GM12878 (cell line): ENCODE measurements around the gene SF3B4. TPM values are rescaled to one million over a fixed set of nuclear protein-coding genes. Genes with fewer than 3 reads are reported as not detected.
A peak's percentile ranks its signal among the peaks of the same experiment; 100 is the strongest.

ENCODE experiments used
- ATAC-seq: fragments of 200-7000 bp; cut with Tn5 transposase; 3 replicates; pipeline ENCODE4 v1.9.1; 2020; ENCODE audit warnings: mild to moderate bottlenecking, moderate library complexity
- BruUV-seq: library from RNA; stranded (reverse); fragments of 400-500 nt; replicated peaks from 2 replicates; lab custom pipeline; 2021; lab: Mats Ljungman, UMichigan
- CTCF ChIA-PET: fragments of 300-600 bp; sonication (Branson Sonifier 250); formaldehyde crosslinking; extraction: SDS; loops from one replicate; lab custom pipeline; 2021; ENCODE audit warnings: inconsistent platforms; lab: Yijun Ruan, JAX
- POLR2A ChIA-PET: fragments of 350-600 bp; formaldehyde crosslinking; extraction: SDS; loops from one replicate; lab custom pipeline; 2021; ENCODE audit warnings: inconsistent platforms; lab: Charles Lee
- RAD21 ChIA-PET: fragments of 300-600 bp; sonication (Branson Sonifier 250); formaldehyde crosslinking; loops from one replicate; lab custom pipeline; 2023; ENCODE audit warnings: antibody characterized with exemption; ENCODE audit not compliant: unreplicated experiment; lab: Charles Lee
- SMC1A ChIA-PET: fragments of 300-600 bp; sonication (Branson Sonifier 250); formaldehyde crosslinking; loops from one replicate; lab custom pipeline; 2023; ENCODE audit not compliant: unreplicated experiment, uncharacterized antibody; lab: Charles Lee
- DNase-seq: peaks from one replicate; pipeline ENCODE4 v3.0.0-alpha.2; 2011; ENCODE audit warnings: low read depth, low spot score
- FAIRE-seq: peaks from 3 replicates; lab custom pipeline; 2011; peaks lifted over from hg19 to GRCh38; lab: Jason Lieb, UNC
- H2AFZ ChIP-seq: 2 replicates; pipeline ENCODE4 v1.6.0; 2011; ENCODE audit warnings: low read depth, low read length, control low read depth; ENCODE audit not compliant: control insufficient read depth
- H3K27ac ChIP-seq: 2 replicates; pipeline ENCODE4 v1.5.1; 2011; ENCODE audit warnings: control low read depth; ENCODE audit not compliant: control insufficient read depth, insufficient read depth
- H3K27me3 ChIP-seq, 2 experiments: replicated peaks in 1 of 2; 2 replicates each; pipeline versions ENCODE4 v1.6.0 to v1.6.1; 2011; ENCODE audit warnings: low read length in 1 of 2; ENCODE audit not compliant: control insufficient read depth in 2 of 2, insufficient read depth in 2 of 2
- H3K36me3 ChIP-seq, 2 experiments: 2 replicates each; pipeline ENCODE4 v1.5.1; 2011; ENCODE audit warnings: low read length in 1 of 2; ENCODE audit not compliant: control insufficient read depth in 2 of 2, insufficient read depth in 2 of 2
- H3K4me1 ChIP-seq: 2 replicates; pipeline ENCODE4 v1.6.1; 2011; ENCODE audit warnings: mild to moderate bottlenecking, low read length, moderate library complexity, mixed read lengths; ENCODE audit not compliant: control insufficient read depth, insufficient read depth
- H3K4me2 ChIP-seq: 2 replicates; pipeline ENCODE4 v1.6.0; 2011; ENCODE audit warnings: control low read depth; ENCODE audit not compliant: control insufficient read depth, insufficient read depth
- H3K4me3 ChIP-seq: fragments of 200-600 bp; sonication (generic); 2 replicates; pipeline ENCODE4 v1.5.1; 2016
- H3K79me2 ChIP-seq: 2 replicates; pipeline ENCODE4 v1.6.0; 2011; ENCODE audit warnings: low read length; ENCODE audit not compliant: control insufficient read depth, insufficient read depth
- H3K9ac ChIP-seq: 2 replicates; pipeline ENCODE4 v1.8.0; 2011; ENCODE audit warnings: low read length, control low read depth, mixed read lengths; ENCODE audit not compliant: control insufficient read depth, insufficient read depth
- H3K9me3 ChIP-seq: replicated peaks from 3 replicates; pipeline ENCODE4 v1.5.1; 2011; ENCODE audit warnings: mild to moderate bottlenecking, low read length; ENCODE audit not compliant: control insufficient read depth, insufficient read depth
- H4K20me1 ChIP-seq: 2 replicates; pipeline ENCODE4 v1.6.0; 2011; ENCODE audit not compliant: control insufficient read depth, insufficient read depth
- ASH2L ChIP-seq: fragments of 300-600, 200-600 bp; sonication (generic); IDR thresholded peaks from 2 replicates; pipeline ENCODE4 v1.6.1; 2017; ENCODE audit warnings: low read depth, mild to moderate bottlenecking, borderline replicate concordance
- FOXM1 ChIP-seq: IDR thresholded peaks from 2 replicates; pipeline ENCODE4 v1.6.1; 2012; ENCODE audit warnings: low read depth, mild to moderate bottlenecking, inconsistent platforms, low read length, moderate library complexity
- JUND ChIP-seq: IDR thresholded peaks from 2 replicates; pipeline ENCODE4 v1.6.1; 2012; ENCODE audit warnings: low read depth, mild to moderate bottlenecking, low read length, improper control_type of control experiment, moderate library complexity
- KAT2A ChIP-seq: conservative IDR thresholded peaks from 2 replicates; pipeline ENCODE4 v1.6.1; 2011; ENCODE audit warnings: low read depth, low read length; ENCODE audit not compliant: control insufficient read depth
- MXI1 ChIP-seq: fragments of 150-350 bp; IDR thresholded peaks from 2 replicates; pipeline ENCODE4 v1.6.1; 2011; ENCODE audit warnings: low read depth, mild to moderate bottlenecking, inconsistent platforms, low read length, improper control_type of control experiment
- POLR2AphosphoS5 ChIP-seq: IDR thresholded peaks from 2 replicates; pipeline ENCODE4 v1.6.1; 2011; ENCODE audit warnings: mild to moderate bottlenecking, low read length, inconsistent platforms
- RBBP5 ChIP-seq: fragments of 200-600 bp; sonication (generic); conservative IDR thresholded peaks from 2 replicates; pipeline ENCODE4 v1.6.1; 2016
- SIX5 ChIP-seq: IDR thresholded peaks from 2 replicates; pipeline ENCODE4 v1.6.1; 2011; ENCODE audit warnings: mild to moderate bottlenecking, low read depth, low read length, moderate library complexity; ENCODE audit not compliant: severe bottlenecking
- SP1 ChIP-seq: IDR thresholded peaks from one replicate; pipeline ENCODE4 v1.6.1; 2011; ENCODE audit warnings: low read depth, low read length
- STAT3 ChIP-seq: IDR thresholded peaks from 2 replicates; pipeline ENCODE4 v1.6.1; 2011; ENCODE audit warnings: low read depth, low read length, improper control_type of control experiment
- WGBS: methylation state at CpG from one replicate; pipeline ENCODE4 v1.1.6; 2016; ENCODE audit warnings: low lambda C conversion rate; ENCODE audit not compliant: insufficient replicate concordance, insufficient coverage; ENCODE audit errors: missing lambda C conversion rate; 5-methylcytosine and 5-hydroxymethylcytosine counted together
- in situ Hi-C: fragments of 300-500 bp; cut with MboI; formaldehyde crosslinking; loops from 9 replicates; pipeline ENCODE4 v1.14.3; 2018; ENCODE audit warnings: mixed read lengths
- intact Hi-C: fragments of 100-400 bp; cut with micrococcal nuclease; formaldehyde crosslinking; loops from one replicate; pipeline ENCODE4 v1.14.2; 2022; ENCODE audit not compliant: unreplicated experiment
- polyA plus RNA-seq, 11 experiments: library from polyadenylated mRNA; depleted of rRNA in 4 of 11; unstranded in 6 of 11; stranded (reverse) in 5 of 11; fragments of >200 nt; fragmentation: Nextera tagmentation in 4 of 11; fragmentation: Illumina TruSeq in 1 of 11; extraction: Ambion mirVana in 4 of 11; extraction: Trizol in 1 of 11; gene quantifications; 1 replicate in 1 of 11; 2 replicates in 10 of 11; pipeline versions ENCODE4 v1.2.1 to v1.2.3, GENCODE V29; 2011 to 2016; ENCODE audit warnings: inconsistent platforms in 2 of 11, missing spikeins in 2 of 11, low read depth in 1 of 11
- total RNA-seq, 4 experiments: library from RNA; depleted of rRNA in 3 of 4; stranded (reverse); fragments of >200 nt in 3 of 4; fragmentation: Illumina TruSeq in 1 of 4; extraction: Trizol in 1 of 4; gene quantifications; 2 replicates each; pipeline versions ENCODE4 v1.2.1 to v1.2.3, GENCODE V29; 2013 to 2021
- TF ChIP-seq, protein P1 (sequence below): fragments of 150-350 bp; IDR thresholded peaks from 2 replicates; pipeline ENCODE4 v1.6.1; 2014; ENCODE audit warnings: mild to moderate bottlenecking, low read depth, low read length

Gene SF3B4
- total and polyA plus RNA-seq, 10 of the 15 experiments (the other 5 are each of a cell fraction or from before 2014, with no cell fraction given), result 1.9 to 146 (median 27.5) TPM

DNA sequence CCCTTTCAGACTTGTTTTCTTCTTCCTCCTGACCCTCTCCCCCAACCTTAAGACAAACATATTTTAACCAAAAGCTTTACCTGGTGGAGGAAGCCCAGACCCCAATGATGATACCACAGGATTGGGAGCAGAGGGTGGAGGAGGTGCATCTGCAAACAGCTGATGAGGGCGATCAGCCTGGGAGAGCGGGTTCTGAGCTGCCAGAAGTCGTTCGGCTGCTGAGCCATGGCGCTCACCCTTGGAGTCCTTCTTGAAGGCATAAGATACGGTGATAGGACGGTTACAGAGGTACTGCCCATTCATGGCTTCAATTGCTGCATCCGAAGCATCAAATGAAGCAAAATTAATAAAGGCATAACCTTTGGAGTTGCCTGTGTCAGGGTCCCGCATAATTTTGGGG, 1.3 kb downstream of the SF3B4 start:
- Histone ChIP-seq H3K9ac (no peak overlapping the region), H3K79me2 (peaks cover 28% of the 10 kb centered on the region), H3K4me1 (peaks cover 10% of the 10 kb centered on the region)
- no peak for TF ChIP-seq SIX5
- no peak for TF ChIP-seq ASH2L
- TF ChIP-seq JUND, result no peak
- no peak for TF ChIP-seq MXI1
- no peak for TF ChIP-seq POLR2AphosphoS5
- no peak for TF ChIP-seq RBBP5
- TF ChIP-seq SP1, result no peak
- TF ChIP-seq, protein P1, sequence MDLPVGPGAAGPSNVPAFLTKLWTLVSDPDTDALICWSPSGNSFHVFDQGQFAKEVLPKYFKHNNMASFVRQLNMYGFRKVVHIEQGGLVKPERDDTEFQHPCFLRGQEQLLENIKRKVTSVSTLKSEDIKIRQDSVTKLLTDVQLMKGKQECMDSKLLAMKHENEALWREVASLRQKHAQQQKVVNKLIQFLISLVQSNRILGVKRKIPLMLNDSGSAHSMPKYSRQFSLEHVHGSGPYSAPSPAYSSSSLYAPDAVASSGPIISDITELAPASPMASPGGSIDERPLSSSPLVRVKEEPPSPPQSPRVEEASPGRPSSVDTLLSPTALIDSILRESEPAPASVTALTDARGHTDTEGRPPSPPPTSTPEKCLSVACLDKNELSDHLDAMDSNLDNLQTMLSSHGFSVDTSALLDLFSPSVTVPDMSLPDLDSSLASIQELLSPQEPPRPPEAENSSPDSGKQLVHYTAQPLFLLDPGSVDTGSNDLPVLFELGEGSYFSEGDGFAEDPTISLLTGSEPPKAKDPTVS, result no peak
- TF ChIP-seq KAT2A, result no peak
- no peak for TF ChIP-seq FOXM1
- TF ChIP-seq STAT3, result no peak
- TF ChIP-seq, all 136 proteins: peak for 0
- ChIA-PET RAD21 (no interaction called here), SMC1A (interaction anchor here (1.4 kb wide), 1 partner anchor 37 kb away, joined by 3 read pairs; no protein-coding TSS in a partner anchor), CTCF (no interaction called here), POLR2A (no interaction called here)
- no peak for DNase-seq
- ATAC-seq, result no peak
- FAIRE-seq, result no peak
- H3K36me3 ChIP-seq, result peaks cover 7 to 11% of the 10 kb centered on the region in 2 experiments
- intact Hi-C loops, result no loop called here
- no peak overlapping the region for H3K27ac ChIP-seq
- no peak overlapping the region for H2AFZ ChIP-seq
- peak overlapping the region; percentile 99 for H3K4me3 ChIP-seq
- TSS peak; percentile 76 for BruUV-seq
- H4K20me1 ChIP-seq, result no peaks in the 10 kb centered on the region
- in situ Hi-C loops, result no loop called here
- H3K27me3 ChIP-seq, result no peaks in the 10 kb centered on the region
- no peaks in the 10 kb centered on the region for H3K9me3 ChIP-seq
- WGBS, result 96% methylated on average over 9 of the region's 9 CpGs
- peak overlapping the region; percentile 85 for H3K4me2 ChIP-seq
